Suprapubic skin (tissue), 4 donors: ENCODE measurements around the gene SAA2. TPM values are rescaled to one million over a fixed set of nuclear protein-coding genes. Genes with fewer than 3 reads are reported as not detected.

Source experiments
- DNase-seq, 2 donors: peaks; one replicate each; pipeline ENCODE4 v3.0.0-alpha.2; 2019; ENCODE audit warnings: low spot score in 2 of 2
- H3K27ac ChIP-seq: fragments of 200-600 bp; sonication (generic); one replicate; pipeline ENCODE4 v1.5.1; 2019
- H3K27me3 ChIP-seq: fragments of 200-600 bp; sonication (generic); one replicate; pipeline ENCODE4 v1.5.1; 2019
- H3K36me3 ChIP-seq: fragments of 200-600 bp; sonication (generic); one replicate; pipeline ENCODE4 v1.5.1; 2019
- H3K4me1 ChIP-seq: fragments of 200-600 bp; sonication (generic); one replicate; pipeline ENCODE4 v1.5.1; 2019
- H3K4me3 ChIP-seq: fragments of 200-600 bp; sonication (generic); one replicate; pipeline ENCODE4 v1.5.1; 2019; ENCODE audit warnings: mild to moderate bottlenecking
- H3K9me3 ChIP-seq: fragments of 200-600 bp; sonication (generic); one replicate; pipeline ENCODE4 v1.5.1; 2019
- CTCF ChIP-seq, 2 donors: fragments of 200-600 bp in 1 of 2; fragments of 450-650 bp in 1 of 2; sonication (generic) in 1 of 2; IDR thresholded peaks; one replicate each; pipeline ENCODE4 v1.5.1; 2016 to 2019; ENCODE audit warnings: antibody characterized with exemption in 2 of 2, mild to moderate bottlenecking in 1 of 2, moderate library complexity in 1 of 2
- EP300 ChIP-seq: sonication (generic); formaldehyde crosslinking; IDR thresholded peaks from one replicate; pipeline ENCODE4 v1.6.1; 2017; ENCODE audit warnings: antibody characterized with exemption
- POLR2A ChIP-seq, 2 donors: fragments of 450-650 bp; IDR thresholded peaks; one replicate each; pipeline ENCODE4 v1.6.1; 2017; ENCODE audit warnings: antibody characterized with exemption in 2 of 2, mild to moderate bottlenecking in 2 of 2, moderate library complexity in 2 of 2
- POLR2AphosphoS5 ChIP-seq, 3 donors: sonication (generic); formaldehyde crosslinking; IDR thresholded peaks; one replicate each; pipeline ENCODE4 v1.6.1; 2017; ENCODE audit warnings: antibody characterized with exemption in 3 of 3
- WGBS: methylation state at CpG from one replicate; pipeline ENCODE4 v1.1.5; 2018; 5-methylcytosine and 5-hydroxymethylcytosine counted together
- total RNA-seq, 4 donors: library from RNA; depleted of rRNA; stranded (reverse); fragments of >200 nt; gene quantifications; one replicate each; pipeline ENCODE4 v1.1.0, GENCODE V29; 2016

SAA2 gene
- total RNA-seq, 4 donors from 2014 or later, result 15.0 to 30.4 (median 16.2) TPM; not detected in 1

GRCh38 chr11:18223591-18224387 lies 24.7 kb downstream of the SAA2 start:
- H3K9me3 ChIP-seq, result no peaks in the 10 kb centered on the region
- H3K4me3 ChIP-seq, result no peak overlapping the region
- H3K27ac ChIP-seq, result no peak overlapping the region
- H3K36me3 ChIP-seq, result no peaks in the 10 kb centered on the region
- TF ChIP-seq POLR2AphosphoS5 (IDR thresholded peaks at IDR 0.05) (no peak), CTCF (IDR thresholded peaks at IDR 0.05) (no peak), POLR2A (IDR thresholded peaks at IDR 0.05) (no peak), EP300 (no peak)
- H3K27me3 ChIP-seq, result no peaks in the 10 kb centered on the region
- no peak for DNase-seq
- H3K4me1 ChIP-seq, result no peaks in the 10 kb centered on the region
- 67% methylated on average over 3 of the region's 3 CpGs for WGBS

- H3K4me1 ChIP-seq, result no peaks in the 10 kb centered on the region
- WGBS, result 88% methylated on average over 3 of the region's 3 CpGs
- no peak overlapping the region for H3K27ac ChIP-seq
- H3K9me3 ChIP-seq, result no peaks in the 10 kb centered on the region
- H3K27me3 ChIP-seq, result no peaks in the 10 kb centered on the region
- no peak overlapping the region for H3K4me3 ChIP-seq
- H3K36me3 ChIP-seq, result no peaks in the 10 kb centered on the region
- TF ChIP-seq EP300 (no peak), POLR2AphosphoS5 (IDR thresholded peaks at IDR 0.05) (no peak), POLR2A (IDR thresholded peaks at IDR 0.05) (no peak), CTCF (IDR thresholded peaks at IDR 0.05) (no peak)
- DNase-seq, result no peak
Observed at GRCh38 chr11:18222814-18223421, 25.6 kb downstream of the SAA2 start.

GRCh38 chr11:18221274-18221876 lies 27.1 kb downstream of the SAA2 start:
- Histone ChIP-seq H3K27me3 (no peaks in the 10 kb centered on the region), H3K9me3 (no peaks in the 10 kb centered on the region), H3K27ac (no peak overlapping the region), H3K4me1 (no peaks in the 10 kb centered on the region), H3K36me3 (no peaks in the 10 kb centered on the region), H3K4me3 (no peak overlapping the region)
- no peak for DNase-seq
- 86% methylated on average over 1 of the region's 5 CpGs for WGBS
- TF ChIP-seq POLR2A (IDR thresholded peaks at IDR 0.05), result no peak
- no peak for TF ChIP-seq POLR2AphosphoS5 (IDR thresholded peaks at IDR 0.05)
- TF ChIP-seq CTCF (IDR thresholded peaks at IDR 0.05), result no peak
- no peak for TF ChIP-seq EP300

- TF ChIP-seq POLR2A (IDR thresholded peaks at IDR 0.05) (no peak), EP300 (no peak), CTCF (IDR thresholded peaks at IDR 0.05) (no peak), POLR2AphosphoS5 (IDR thresholded peaks at IDR 0.05) (no peak)
- WGBS, result 36% methylated on average over 33 of the region's 33 CpGs
- H3K27ac ChIP-seq, result no peak overlapping the region
- no peak for DNase-seq
- H3K36me3 ChIP-seq, result no peaks in the 10 kb centered on the region
- H3K9me3 ChIP-seq, result no peaks in the 10 kb centered on the region
- H3K27me3 ChIP-seq, result peaks cover 22% of the 10 kb centered on the region
- H3K4me1 ChIP-seq, result no peaks in the 10 kb centered on the region
- H3K4me3 ChIP-seq, result no peak overlapping the region
Observed at GRCh38 chr11:18209058-18209457, 39.4 kb downstream of the SAA2 start.

- H3K36me3 ChIP-seq, result no peaks in the 10 kb centered on the region
- no peak overlapping the region for H3K27ac ChIP-seq
- no peak overlapping the region for H3K4me3 ChIP-seq
- H3K27me3 ChIP-seq, result peaks cover 23% of the 10 kb centered on the region
- TF ChIP-seq POLR2AphosphoS5 (IDR thresholded peaks at IDR 0.05) (no peak), POLR2A (IDR thresholded peaks at IDR 0.05) (no peak), CTCF (IDR thresholded peaks at IDR 0.05) (no peak), EP300 (no peak)
- H3K9me3 ChIP-seq, result no peaks in the 10 kb centered on the region
- no peak for DNase-seq
- H3K4me1 ChIP-seq, result no peaks in the 10 kb centered on the region
Observed at GRCh38 chr11:18204771-18205170, 43.7 kb downstream of the SAA2 start.
